Effector CD8-positive, alpha-beta T cell (primary cell): Measurements from ENCODE around the gene C11orf65.
A peak's percentile ranks its signal among the peaks of the same experiment; 100 is the strongest.

Source experiments
- DNase-seq: peaks from one replicate; lab custom pipeline; 2025; lab: John Stamatoyannopoulos, UW
- total RNA-seq, 4 experiments: gene quantifications; one replicate each; lab custom pipeline; 2026; lab: John Stamatoyannopoulos, UW

The C11orf65 gene, protein sequence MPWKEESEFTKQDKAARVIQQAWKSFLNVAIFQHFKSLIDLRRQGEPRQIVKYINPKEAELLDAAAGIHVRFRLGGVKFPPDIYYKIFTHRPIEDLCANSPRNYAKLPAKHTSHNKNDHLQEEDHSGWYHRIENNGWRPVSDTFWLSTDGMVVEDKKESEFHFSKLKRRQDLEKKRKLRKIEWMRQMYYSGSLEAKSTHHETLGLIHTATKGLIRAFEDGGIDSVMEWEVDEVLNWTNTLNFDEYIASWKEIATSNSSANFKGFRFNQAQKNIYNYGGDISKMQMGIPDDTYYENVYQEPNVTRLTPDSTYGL
- 0.35 to 0.72 (median 0.49) reads per million in 4 experiments for total RNA-seq

GRCh38 chr11:108467091-108467823, at the start of gene C11orf65:
C11orf65 (minus strand) TSS chr11:108467529; CDS start chr11:108461559, 5,970 bp downstream.
- peak; percentile 91 for DNase-seq

GRCh38 chr11:108516125-108516524, 48.8 kb upstream of the C11orf65 start:
- DNase-seq, result no peak

DNA sequence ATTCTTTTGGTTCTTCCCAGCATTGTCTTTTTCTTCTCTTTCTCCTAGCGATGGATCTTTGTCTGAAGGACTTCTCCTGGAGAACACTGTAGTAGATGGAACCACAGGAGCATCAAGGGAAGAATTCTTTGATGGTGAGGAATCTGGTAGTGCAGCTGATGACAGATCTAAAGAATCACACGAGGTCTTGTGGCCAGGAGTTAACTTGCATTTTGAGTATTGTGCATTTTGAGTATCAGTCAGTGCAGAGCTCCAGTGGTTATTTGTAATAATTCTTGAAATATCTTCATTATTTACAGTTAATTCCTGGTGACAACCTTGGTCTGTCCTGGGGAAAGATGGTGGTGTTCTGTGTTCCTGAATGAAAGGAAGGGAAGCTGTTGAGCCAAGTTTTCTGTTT, 45.4 kb upstream of the C11orf65 start:
- no peak for DNase-seq

DNA sequence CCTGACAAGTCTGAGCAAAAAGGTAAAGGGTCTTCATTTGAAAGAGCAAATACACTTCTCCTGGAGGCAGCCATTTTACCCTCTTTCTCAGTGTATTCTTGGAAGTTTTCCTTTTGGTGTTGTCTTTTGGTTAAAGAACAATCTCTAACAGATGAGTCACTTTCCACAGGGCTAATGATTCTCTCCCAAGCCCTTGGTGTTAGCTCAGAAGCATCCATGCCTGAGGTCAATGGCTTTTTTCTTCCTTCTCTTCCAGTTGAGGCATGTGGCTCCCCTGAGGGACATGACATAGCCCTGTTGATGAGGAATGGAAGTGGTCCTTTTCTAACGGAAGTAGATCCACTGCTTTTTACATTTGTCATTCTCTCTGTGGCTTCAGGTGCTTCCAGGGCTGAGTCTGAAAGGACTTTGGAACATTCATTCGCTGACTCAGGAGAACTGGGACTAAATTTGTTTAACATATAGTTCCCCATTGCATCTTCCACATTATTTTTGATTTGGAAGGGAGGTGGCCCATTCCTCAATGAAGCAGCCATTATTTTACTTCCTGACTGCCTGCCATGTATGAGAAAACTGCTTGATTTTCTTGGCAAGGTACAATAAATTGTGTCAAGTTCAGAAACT, 44.6 kb upstream of the C11orf65 start:
- DNase-seq, result no peak

DNA sequence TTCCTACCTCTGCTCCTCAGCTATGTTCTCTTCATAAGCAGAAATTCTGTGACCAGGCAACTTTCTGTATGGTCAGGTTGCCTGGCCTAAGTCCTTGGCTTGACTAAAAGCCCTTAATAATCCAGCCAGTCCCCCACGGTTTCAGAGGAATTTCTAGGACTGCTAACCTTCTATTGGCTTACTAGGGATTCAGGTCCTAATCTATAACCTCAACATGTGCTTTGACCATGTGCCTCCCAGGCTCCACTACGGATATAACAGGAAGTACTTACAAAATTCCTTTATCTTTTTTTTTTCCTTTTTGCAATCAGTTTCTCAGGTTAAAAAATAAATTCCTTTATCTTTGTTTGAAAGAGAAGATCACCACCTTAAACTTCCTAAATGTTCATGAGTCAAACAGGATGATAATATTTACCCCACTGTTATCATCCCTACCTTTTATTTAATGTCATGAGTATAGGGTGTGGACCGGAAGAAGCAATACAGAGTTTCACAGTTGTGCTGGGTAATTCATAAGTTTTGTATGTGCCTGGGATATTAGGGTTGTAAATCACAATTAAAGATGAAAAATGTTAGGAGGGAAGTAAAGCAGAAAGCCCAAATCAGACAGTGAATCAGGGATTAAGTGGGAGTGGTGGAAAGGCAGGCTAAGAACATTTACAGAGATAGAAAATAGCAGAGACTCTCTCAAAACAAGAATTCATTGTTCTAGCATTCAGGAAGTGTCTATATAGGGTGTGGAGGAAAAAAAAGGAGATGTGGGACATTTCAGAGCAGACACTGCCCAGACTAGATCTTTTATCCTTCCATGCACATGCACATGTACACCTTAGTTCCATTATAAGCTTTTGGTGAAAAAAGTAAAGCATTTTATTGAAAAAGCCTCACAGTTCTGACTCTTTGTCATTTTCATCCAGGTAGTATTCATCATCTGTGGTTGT, 41.6 kb upstream of the C11orf65 start:
- DNase-seq, result no peak

- no peak for DNase-seq
Measured at GRCh38 chr11:108501396-108501795, 34.1 kb upstream of the C11orf65 start.

DNA sequence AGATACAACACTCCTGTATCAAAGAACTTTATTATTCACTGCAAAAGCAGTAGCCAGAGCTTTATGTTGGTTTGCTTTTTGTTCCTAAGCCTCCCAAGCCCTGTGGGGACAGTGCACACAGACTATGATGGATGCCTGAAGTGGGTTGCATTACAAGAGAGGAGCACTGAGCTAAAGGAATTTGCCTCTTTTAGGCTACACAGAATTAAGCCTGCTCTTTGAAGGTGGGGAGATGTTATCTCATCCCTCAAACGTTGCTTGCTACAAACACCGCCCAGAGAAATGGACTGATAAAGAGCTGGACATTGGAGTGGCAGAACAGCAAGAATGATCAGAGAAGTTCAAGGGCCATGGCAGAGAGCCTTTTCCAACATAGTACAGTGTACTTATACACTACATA, 33.4 kb upstream of the C11orf65 start:
- DNase-seq, result no peak

DNA sequence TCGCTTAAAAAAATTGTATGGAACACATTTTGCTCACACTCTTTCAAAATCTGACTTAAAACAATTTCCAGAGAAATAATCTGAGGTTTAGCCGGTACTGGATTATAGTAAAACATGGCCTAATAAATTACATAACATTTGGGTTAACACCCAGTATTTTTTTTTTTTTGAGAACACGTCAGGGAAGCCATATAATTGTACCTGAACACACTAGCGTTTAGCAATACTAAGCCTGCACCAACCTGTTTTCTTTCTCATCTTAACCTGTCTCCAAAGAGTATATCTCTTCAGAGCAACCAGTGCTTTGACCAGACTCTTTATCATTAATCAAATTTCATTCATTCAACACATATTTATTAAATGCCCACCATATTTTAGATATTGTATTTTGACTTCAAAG, 32.8 kb upstream of the C11orf65 start:
- no peak for DNase-seq

DNA sequence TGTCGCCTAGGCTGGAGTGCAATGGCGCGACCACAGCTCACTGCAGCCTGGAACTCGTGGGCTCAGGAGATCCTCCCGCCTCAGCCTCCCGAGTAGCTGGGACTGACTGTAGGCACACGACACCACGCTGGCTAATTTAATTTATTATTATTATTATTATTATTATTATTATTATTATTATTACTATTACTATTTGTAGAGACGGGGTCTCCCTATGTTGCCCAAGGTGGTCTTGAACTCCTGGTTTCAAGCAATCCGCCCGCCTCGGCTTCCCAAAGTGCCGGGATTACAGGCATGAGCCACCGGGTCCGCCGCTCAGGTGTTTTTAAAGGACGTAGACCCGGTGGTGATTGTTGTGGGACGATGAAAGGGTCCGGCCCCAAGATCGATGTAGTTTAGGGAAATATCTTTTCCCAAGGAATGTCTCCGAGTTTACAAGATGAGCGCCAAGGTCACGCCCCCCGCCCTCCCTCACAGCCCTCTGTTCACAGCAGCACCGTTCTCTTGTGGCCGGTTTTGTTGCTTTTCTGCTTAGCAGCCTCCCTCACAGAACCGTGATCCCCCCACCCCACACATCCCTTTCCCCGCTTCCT, 31.6 kb upstream of the C11orf65 start:
- no peak for DNase-seq

GRCh38 chr11:108498046-108498815, 30.9 kb upstream of the C11orf65 start, which contains the start of gene POGLUT3:
POGLUT3 (minus strand) TSS chr11:108498384; CDS start chr11:108498366, 18 bp downstream.
- peak; percentile 26 for DNase-seq

DNA sequence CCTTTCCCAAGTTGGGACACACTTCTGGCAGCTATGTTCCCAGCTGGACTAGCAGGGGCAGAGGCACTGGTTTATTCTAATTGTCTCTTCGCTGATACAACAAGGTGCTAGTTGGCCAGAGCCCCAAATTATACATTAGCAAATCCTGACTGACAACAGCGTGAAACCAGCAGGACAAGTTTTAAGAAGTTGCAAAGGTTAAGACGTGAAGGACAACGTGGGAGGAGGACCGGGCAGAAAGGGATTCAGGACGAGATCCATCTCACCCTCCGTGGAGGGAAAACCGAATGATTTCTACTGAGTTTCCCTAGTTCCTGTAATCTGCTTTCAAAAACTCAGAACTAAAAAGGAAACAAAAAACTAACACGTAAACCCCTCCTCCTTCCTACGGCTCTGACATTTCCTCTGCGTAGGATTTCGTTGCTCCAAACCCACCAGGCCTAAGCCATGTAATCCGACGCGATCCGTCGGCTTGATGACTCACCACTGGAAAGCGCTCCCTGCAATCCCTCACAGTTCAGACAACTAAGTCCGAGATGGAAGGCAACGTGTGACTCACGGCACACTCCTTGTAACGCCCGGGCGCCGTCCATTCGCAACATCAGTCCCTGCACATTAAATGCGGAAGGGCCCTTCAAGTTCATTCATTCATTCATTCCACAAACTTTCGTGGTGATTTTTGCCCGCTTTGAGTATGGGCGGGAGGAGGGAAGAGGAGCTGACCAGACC, 30.2 kb upstream of the C11orf65 start:
- peak; percentile 64 for DNase-seq

DNA sequence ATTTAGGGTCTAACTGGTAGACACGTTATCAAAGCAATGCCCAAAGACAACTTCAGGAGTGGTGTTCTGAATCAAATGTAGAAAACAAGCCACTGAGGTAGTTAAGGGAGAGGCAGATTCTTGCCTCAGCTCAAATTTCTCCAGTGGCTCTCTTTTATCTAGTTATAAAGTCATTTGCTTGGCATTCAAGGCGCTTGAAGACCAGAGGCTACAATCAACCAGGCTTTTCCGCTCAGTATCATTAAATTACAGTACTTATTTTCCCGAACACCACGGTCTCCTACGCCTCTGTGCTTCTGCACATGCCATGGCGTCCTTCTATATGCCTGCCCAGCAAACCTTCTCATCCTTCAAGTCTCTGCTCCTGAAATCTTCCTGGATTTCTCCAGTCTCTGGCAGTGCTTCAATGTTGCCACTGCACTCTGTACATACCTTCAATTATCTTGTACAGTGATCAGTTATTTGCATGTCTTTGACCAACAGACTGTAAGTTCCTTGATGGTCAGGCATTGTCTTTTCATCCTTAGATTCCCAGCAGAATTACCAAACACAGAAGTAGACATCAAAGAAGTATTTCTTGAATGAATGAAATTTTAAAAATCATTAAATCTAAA, 29.4 kb upstream of the C11orf65 start:
- no peak for DNase-seq

DNA sequence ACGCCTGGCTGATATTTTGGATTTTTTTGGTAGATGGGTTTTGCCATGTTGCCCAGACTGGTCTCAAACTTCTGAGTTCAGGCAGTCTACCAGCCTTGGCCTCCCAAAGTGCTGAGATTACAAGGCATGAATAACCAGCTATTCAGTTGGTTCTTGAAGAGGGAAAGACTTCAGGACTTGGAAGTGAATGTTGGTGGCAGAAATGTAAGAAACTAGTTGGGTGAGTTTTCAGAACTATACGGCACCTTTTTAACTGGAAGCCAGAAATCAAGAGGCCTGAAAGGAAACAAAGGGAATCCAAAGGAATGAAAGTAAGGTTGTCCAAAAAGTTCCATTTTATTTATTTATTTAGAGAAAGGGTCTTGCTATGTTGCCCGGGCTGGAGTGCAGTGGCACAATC, 28.0 kb upstream of the C11orf65 start:
- DNase-seq, result no peak

DNA sequence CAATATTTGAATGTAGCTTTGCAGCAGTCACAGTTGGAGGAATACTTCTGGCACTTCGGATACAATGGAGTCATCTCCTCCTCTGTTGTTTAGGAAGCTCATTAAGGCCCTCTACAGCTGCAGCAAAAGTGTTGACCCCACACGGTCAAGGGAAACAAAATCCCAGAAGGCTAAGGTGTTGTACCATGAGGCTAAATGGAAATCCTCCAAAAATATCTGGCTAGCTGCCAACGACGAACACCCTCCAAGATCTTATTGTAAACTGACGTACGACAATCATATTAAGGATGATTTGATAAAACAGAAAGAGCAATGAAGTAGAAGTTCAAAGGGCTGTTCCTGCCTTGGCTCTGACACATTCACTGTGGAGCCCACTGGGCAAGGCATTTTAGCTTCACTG, 26.9 kb upstream of the C11orf65 start:
- DNase-seq, result no peak

GRCh38 chr11:108491936-108492335, 24.6 kb upstream of the C11orf65 start:
- no peak for DNase-seq

GRCh38 chr11:108486828-108487227, 19.5 kb upstream of the C11orf65 start:
- DNase-seq, result no peak

- DNase-seq, result no peak
Measured at GRCh38 chr11:108486331-108486730, 19.0 kb upstream of the C11orf65 start.

- no peak for DNase-seq
Measured at GRCh38 chr11:108483163-108483562, 15.8 kb upstream of the C11orf65 start.
